Stimulated activated CD8-positive, alpha-beta memory T cell treated with anti-CD3 and anti-CD28 coated beads, Interleukin-12 subunit alpha, Interleukin-12 subunit beta, amount 100 ng/mL, for 1 hour (primary cell): ENCODE results near the gene SP8.

Experiments used
- DNase-seq: peaks from one replicate; pipeline ENCODE4 v3.0.0-alpha.2; 2020; ENCODE audit warnings: low read depth

Gene SP8

GRCh38 chr7:20754001-20754400 lies 32.7 kb downstream of the SP8 start:
- no peak for DNase-seq

- no peak for DNase-seq
These were observed 36.8 kb downstream of the SP8 start for GRCh38 chr7:20749906-20750305.

- DNase-seq, result no peak
These were observed 37.8 kb downstream of the SP8 start for GRCh38 chr7:20748853-20749252.

- no peak for DNase-seq
These were observed 39.7 kb downstream of the SP8 start for GRCh38 chr7:20747001-20747400.

GRCh38 chr7:20745702-20746101 lies 41.0 kb downstream of the SP8 start:
- DNase-seq, result no peak

GRCh38 chr7:20744954-20745446 lies 41.7 kb downstream of the SP8 start:
- no peak for DNase-seq

- DNase-seq, result no peak
These were observed 43.8 kb downstream of the SP8 start for GRCh38 chr7:20742913-20743312.

- DNase-seq, result no peak
These were observed 44.9 kb downstream of the SP8 start for GRCh38 chr7:20741801-20742200.

GRCh38 chr7:20738518-20739481 lies 47.9 kb downstream of the SP8 start:
- no peak for DNase-seq

GRCh38 chr7:20737840-20738448 lies 48.7 kb downstream of the SP8 start:
- no peak for DNase-seq

GRCh38 chr7:20735346-20736065 lies 51.2 kb downstream of the SP8 start:
- DNase-seq, result no peak
